A549 (cell line): ENCODE results near the gene SPATA12.

Source experiments
- BHLHE40 ChIP-seq: IDR thresholded peaks from 2 replicates; pipeline ENCODE4 v1.6.1; 2012; ENCODE audit warnings: low read depth, low read length, inconsistent platforms
- CBX8 ChIP-seq: fragments of 200-600 bp; sonication (generic); IDR thresholded peaks from 2 replicates; pipeline ENCODE4 v1.6.1; 2016
- HDAC2 ChIP-seq: fragments of 200-600 bp; sonication (generic); IDR thresholded peaks from 2 replicates; pipeline ENCODE4 v1.6.1; 2016
- POLR2A ChIP-seq: IDR thresholded peaks from 2 replicates; pipeline ENCODE4 v1.6.1; 2012; ENCODE audit warnings: mild to moderate bottlenecking, low read length
- RFX5 ChIP-seq: fragments of 450-650 bp; IDR thresholded peaks from 2 replicates; pipeline ENCODE4 v1.7.1; 2014; ENCODE audit warnings: antibody characterized with exemption, mild to moderate bottlenecking, moderate library complexity
- TF ChIP-seq, protein P1 (sequence below): fragments of >200 bp; sonication (Bioruptor Twin); formaldehyde crosslinking; IDR thresholded peaks from 3 replicates; pipeline ENCODE4 v1.5.1; 2016

DNA sequence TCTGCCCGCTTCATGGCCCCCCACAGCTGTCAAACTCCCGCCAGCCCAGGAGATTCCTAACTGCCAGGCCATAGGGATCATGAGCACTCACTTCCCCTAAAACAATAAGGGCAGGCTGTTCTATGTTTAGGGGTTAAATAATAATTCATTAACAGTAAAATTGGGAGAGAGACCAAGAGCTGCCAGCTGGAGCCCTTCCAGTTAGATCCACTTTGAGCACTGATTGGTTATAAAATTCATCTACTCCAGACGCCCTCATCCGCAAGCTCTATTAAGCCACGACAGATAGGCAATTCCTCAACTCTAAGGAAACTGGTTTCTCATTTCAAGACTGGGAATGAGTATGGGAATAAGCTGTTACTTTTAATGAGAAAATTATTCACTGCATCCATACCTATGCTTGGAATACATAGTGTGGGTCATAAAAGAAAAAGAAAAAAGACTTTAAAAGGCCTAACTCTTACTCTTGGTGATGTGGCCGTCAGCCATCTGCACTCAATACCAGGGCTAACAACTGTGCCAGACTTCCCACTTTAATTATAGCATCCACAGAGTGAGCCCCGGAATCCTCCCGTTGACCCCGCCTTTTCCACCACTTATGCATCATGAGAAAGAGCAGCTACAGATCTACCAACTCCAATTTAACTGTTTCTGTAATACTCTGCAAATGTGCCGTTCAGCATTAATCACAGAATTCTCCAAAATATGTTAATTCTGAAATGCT lies 60.1 kb downstream of the SPATA12 start:
- no peak for TF ChIP-seq CBX8
- no peak for TF ChIP-seq POLR2A
- TF ChIP-seq, protein P1, sequence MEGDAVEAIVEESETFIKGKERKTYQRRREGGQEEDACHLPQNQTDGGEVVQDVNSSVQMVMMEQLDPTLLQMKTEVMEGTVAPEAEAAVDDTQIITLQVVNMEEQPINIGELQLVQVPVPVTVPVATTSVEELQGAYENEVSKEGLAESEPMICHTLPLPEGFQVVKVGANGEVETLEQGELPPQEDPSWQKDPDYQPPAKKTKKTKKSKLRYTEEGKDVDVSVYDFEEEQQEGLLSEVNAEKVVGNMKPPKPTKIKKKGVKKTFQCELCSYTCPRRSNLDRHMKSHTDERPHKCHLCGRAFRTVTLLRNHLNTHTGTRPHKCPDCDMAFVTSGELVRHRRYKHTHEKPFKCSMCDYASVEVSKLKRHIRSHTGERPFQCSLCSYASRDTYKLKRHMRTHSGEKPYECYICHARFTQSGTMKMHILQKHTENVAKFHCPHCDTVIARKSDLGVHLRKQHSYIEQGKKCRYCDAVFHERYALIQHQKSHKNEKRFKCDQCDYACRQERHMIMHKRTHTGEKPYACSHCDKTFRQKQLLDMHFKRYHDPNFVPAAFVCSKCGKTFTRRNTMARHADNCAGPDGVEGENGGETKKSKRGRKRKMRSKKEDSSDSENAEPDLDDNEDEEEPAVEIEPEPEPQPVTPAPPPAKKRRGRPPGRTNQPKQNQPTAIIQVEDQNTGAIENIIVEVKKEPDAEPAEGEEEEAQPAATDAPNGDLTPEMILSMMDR, result no peak
- TF ChIP-seq RFX5, result no peak
- TF ChIP-seq HDAC2, result no peak
- no peak for TF ChIP-seq BHLHE40
